Cerebellar cortex (tissue), 1 donor: ENCODE measurements around the gene BPIFA2.
"Not testable (repeated sequence)": the region's sequence is repeated elsewhere in the genome, so short reads cannot be mapped to it uniquely, and the experiment has no call there.

Experiments used
- DNase-seq: peaks from one replicate; pipeline ENCODE4 v3.0.0-alpha.2; 2015; ENCODE audit warnings: low spot score

BPIFA2 gene

DNA sequence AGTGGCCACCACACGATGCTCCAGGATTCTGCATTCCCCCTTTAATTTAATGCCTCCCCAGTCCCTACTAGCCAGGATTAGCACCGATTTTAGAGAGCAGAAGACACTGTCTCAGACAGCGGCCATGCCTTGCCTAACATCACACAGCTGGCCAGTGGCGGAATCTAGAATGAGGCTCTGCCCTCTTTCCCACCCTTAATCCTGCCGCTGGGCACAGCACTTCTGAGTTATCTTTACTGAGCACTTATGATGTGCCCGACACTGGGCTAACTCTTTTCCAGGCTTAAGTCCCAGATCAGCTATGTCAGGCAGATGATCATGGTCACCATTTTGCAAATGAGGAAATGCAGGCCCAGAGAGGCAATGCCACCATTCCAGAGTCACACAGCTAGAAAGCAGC lies 5.6 kb upstream of the BPIFA2 start:
- DNase-seq = no peak

DNA sequence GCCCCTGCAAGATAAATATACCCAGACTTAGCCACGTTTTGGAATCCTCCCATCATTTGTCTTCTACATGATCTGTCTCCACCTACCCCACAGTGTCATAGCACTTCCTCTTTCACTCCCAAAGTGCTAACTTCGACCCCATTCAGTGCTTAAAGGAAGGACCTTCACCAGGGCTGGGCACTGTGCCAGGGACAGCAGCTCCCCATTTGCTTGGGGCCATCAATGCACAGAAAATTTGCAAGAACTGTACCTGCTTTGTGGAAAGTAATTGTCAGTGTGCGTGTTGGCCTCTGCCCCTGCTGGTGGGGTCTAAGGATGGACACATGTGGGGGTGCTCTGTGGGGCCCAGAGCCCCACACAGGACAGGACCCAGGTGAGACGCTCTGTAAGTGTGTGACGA lies 5.2 kb upstream of the BPIFA2 start:
- DNase-seq = no peak

DNA sequence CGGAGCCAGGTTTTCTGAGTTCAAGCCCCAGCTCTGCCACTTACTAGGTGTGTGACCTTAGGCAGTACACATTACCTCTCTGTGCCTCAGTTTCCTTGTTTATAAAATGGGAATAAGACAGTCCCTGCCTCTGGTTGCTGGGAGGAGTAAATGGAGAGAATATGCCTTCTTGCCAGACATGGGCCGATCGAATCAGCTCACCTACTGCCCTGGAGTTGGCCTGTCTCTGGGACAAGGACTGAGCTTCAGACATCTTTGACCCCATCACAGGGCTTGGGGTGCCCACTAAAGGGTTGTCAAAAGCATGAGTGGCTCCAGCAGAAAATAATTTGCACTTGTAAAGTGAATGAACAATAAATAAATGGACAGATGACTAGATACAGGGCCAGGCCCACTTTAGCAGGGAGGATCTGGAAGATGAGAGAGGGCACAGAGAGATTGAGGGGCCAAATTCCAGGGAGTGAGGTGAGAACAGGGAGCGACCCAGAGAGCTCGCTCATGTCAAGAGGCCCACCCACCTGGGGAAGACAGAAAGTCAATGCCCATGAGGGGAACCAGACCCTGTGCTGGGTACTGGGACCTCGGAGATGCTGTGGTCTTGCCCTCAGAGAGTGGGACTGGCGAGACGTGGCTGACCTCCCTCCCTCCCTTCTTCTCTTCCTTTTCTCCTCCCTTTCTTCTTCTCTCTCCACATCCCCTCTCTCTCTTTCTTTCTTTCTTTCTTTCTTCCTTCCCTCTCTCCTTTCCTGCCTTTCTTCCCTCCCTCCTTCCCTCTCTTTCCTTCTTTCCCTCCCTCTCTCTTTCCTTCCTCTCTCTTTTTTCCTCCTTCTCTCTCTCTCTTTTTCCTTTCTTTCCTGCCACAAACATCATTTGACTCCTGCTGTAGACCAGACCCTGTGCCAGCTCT lies 3.9 kb upstream of the BPIFA2 start:
- no peak for DNase-seq

DNA sequence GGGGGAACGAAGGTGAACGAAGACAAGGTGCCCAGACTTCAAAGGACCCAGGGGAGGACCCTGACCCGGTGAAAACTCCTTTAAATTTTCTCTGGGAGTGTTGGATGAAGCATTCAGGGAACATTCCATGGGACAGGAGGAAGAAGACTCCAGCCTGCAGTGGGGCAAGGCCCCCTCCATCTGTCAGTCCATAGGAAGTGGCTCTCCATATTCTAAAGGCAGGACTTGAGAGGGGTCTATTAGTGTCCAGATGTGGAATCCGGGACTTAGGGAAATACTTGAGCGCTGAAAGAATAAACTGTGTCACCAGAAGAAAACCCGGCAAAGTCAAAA lies 3.2 kb upstream of the BPIFA2 start:
- DNase-seq = no peak

DNA sequence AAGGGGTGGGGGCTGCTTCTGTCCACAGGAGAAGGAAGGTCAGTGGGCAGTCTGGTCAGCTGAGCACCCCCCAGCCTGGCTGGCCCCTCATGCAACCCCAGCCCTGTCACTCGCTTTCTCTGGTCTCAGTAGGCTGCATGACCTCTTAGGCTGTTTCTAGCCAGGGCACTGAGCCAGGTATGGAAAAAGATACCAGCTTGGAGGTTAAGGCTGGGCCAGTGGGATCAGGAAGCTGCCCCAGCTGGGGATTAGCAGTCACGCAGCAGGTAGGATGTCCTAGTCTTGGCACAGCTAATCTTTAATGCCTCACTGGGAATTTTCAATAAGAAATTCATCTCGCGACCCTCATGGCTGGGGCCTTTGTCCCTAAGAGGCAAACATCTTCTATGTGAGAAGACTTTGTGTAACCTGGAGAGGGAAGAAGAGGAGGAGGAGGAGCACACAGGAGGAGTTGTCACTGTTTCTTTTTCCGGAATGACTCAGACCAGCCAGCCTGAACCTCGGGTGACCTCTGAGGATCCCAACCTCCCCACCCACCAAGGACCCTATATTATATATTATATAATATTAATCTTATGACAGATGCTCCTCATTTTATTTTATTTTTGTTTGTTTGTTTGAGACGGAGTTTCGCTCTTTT lies 2.4 kb upstream of the BPIFA2 start:
- peak; percentile 39 for DNase-seq

DNA sequence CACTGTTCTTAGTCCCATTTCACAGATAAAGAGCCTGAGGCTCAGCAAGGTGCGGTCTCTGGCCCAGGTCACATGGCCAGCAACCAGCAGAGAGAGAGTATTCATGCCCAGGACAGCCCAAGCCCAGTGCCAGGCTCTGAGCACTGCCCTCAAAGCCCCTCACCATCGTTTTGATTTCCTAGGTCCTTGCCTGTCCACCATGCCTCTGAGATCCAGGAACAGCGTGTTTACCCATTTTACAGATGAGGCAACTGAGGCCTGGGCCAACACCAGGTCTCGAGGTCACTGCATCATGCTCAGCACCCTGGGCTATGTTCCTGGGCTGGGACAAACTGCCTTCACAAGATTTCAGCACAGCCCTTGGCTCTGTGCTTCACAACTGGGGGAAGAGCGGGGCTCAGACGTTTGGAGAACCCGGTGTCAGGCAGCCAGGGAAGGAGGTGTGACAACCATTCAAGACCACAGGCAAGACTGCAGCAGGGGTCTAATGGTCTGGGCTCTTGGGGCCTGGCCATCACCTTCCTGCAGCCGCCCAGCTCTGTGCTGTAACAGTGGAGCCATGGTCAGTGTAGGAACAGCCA lies 1.3 kb upstream of the BPIFA2 start:
- DNase-seq = no peak

DNA sequence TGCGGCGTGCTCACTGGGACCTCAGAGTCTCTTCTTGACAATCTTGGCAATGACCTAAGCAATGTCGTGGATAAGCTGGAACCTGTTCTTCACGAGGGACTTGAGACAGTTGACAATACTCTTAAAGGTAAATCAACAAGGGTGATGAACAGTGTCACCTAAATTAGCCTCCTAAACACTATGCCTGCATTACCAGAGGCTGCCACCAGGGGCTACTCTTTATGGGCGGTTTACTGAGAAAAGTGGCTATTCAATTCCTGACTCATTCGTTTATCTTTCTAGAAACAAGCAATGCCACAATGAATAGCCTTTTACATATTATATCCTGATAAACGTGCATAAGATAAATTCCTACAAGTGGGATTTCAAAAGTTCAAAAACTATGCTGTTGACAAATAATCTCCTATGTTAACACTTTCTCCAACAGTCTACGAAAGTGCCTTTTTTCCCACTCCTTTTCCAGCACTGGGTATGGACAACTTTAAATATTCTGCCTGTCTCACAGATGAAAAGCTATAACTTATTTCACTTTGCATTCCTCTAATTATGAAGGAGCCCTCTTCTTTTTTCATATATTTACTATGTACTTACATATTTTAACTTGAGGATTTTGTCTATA lies 1.3 kb downstream of the BPIFA2 start:
- DNase-seq = no peak

DNA sequence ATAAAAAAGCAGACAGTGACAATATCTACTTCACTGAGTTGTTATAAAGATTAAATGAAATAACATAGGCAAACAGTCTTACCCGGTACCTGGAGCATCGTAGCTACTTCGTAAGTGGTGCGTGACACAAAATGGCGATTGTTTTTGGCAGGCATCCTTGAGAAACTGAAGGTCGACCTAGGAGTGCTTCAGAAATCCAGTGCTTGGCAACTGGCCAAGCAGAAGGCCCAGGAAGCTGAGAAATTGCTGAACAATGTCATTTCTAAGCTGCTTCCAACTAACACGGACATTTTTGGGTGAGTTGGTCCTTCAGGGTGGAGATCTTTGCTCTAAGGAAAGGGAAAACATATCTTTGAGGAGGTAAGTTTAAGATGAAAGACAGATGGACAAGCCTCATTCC lies 4.8 kb downstream of the BPIFA2 start:
- no peak for DNase-seq

DNA sequence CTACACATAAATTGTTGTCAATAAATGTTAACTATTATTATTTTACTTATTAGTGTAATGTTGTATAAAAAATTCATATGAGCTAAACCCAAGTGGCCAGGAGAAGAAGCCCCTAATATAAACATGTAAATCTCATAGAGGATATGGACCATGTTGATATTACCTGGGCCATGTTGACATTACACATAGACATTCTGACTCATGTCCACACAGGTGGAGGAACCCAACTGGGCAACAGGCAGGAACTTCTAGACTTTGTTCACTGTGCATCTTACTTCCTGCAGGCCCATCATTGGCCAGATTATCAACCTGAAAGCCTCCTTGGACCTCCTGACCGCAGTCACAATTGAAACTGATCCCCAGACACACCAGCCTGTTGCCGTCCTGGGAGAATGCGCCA lies 7.2 kb downstream of the BPIFA2 start:
- DNase-seq = no peak

DNA sequence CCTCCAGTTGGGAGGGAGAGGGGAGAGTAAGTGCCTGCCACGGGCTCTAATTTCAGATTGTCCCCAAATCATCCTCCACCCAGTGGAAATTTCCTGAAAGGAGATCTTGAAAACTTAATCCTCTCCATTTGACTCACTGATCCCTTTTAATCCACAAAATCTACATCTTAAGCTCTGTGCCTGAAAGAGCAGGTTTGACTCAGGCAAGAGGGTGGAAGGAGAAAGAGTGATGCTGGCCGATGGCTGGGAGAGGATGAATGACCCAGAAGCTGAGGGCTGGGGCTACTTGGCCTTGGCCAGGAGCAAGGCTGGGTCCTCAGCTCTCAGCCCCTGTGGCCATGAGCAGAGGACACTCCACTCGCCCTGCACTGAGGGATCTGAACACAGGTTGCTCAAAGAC lies 8.1 kb downstream of the BPIFA2 start:
- DNase-seq = no peak

DNA sequence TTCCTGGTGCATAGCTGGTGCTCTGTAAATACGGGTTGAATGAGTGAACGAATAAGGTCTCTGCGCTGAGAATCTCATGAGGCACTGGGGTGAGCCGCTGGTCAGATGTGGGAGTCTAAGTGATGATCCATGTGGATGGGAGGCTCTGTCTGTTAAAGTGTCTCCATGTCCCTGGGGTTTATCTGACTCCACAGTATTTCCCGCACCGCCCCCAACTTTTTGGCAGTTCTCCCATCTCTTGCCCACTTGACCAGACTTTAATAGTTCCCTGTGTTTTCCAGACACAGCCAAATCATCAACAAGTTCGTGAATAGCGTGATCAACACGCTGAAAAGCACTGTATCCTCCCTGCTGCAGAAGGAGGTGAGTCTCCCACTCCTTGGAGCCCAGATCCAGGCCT lies 9.9 kb downstream of the BPIFA2 start:
- DNase-seq = no peak

DNA sequence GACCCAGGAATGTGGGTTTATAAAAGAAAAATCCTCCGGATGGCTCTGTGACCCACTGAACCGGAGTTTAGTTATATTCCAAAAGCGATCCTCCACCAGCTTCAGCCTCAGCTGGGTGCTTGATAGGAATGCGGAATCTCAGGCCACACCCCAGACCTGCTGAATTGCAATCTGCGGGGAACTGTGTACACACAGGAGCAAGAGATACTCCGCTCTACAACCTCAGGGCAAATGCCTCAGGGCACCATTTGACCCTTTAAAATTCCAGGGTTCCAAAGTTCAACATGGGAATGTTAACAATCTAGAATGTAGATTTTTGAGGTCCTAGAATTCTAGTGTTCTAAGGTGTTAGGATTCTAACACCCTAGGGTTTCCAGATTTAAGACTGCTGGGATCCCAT lies 10.8 kb downstream of the BPIFA2 start:
- DNase-seq = no peak

DNA sequence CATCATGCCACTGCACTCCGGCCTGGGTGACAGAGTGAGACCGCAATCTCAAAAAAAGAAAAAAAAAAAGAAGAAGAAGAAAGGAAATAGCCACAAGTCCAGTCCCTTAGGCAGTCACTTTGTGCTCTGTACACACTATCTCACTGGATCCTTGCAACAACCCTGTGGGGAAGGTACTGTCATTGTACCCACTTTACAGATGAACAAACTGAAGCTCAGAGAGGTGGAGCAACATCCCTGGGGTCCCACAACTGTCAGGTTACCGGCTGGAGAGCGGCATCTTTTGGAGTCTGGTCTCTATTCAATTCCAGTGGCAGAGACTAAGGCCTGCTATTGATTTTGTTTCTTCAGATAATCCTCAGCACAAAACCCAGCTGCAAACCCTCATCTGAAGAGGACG lies 12.2 kb downstream of the BPIFA2 start:
- DNase-seq = no peak

DNA sequence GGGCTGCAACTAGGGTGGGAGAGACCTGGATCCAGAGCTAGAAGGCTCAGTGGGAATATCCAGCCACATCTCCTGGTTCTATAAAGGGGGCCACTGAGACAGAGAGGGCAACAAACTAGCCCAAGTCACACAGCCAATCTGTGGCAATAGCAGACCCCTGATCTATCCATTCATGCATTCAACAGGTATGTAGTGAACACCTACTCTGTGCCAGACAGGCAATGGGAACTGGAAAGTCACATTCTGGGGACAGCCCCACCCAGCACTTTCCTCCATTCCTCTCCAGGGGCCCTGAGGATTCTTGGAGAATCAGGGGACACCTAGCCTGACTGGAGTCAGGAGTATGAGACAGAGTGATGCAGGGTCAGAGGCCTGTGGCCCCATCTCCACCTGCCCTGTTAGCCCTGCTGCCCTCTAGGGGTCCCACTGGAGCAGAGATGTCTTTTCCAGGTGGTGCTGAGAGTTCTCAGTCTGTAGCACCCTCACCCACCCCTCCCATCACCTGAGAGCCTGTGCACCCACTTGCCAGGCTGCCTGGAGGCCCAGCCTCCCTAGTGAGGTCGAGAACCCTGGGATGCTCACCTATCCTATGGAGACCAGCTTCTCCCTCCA lies 13.6 kb downstream of the BPIFA2 start:
- no peak for DNase-seq

DNA sequence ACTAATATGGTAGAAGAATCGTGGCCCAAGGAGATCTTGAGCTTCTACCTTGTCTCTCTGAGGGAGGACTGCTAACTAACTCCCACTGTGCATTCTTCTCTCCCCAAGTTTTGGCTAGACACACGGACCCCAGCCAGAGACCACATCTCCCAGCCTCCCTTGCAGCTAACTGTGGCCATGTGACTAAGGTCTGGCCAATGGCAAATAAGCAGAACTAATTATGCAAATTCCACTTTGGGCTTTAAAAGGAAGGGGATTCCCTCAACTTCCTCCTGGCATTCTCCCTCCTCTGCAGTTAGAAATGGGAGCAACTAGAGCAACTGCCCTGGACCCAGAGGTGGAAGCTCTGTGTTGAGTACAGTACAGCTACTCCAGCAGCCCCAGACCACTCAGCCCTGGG lies 15.4 kb downstream of the BPIFA2 start:
- DNase-seq = no peak

DNA sequence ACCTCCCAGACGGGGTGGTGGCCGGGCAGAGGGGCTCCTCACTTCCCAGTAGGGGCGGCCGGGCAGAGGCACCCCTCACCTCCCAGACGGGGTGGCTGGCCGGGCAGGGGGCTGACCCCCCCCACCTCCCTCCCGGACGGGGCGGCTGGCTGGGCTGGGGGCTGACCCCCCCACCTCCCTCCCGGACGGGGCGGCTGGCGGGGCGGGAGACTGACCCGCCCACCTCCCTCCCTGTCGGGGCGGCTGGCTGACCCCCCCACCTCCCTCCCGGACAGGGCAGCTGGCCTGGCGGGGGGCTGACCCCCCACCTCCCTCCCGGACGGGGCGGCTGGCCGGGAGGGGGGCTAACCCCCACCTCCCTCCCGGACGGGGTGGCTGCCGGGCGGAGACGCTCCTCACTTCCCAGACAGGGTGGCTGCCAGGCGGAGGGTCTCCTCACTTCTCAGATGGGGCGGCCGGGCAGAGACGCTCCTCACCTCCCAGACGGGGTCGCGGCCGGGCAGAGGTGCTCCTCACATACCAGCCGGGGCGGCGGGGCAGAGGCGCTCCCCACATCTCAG lies 17.2 kb downstream of the BPIFA2 start:
- not testable (repeated sequence) for DNase-seq

DNA sequence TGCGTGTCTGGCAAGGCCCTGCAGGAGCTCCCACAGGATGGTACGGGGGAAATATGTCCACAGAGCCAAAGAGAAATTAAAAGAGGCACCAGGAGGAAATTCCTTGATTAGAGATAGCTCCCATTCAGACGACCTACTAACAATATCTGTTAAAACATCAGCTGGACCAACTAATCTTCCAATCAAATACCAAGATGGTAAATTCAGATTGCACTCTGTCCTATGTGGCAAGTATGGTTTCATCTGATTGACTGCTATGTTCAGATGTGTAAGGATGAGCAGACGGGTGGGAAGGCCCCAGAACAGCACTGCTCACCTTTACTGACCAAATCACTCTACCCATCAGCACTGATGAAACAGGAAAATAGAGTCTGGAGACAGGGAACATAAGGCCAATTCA lies 19.5 kb downstream of the BPIFA2 start:
- DNase-seq = no peak

DNA sequence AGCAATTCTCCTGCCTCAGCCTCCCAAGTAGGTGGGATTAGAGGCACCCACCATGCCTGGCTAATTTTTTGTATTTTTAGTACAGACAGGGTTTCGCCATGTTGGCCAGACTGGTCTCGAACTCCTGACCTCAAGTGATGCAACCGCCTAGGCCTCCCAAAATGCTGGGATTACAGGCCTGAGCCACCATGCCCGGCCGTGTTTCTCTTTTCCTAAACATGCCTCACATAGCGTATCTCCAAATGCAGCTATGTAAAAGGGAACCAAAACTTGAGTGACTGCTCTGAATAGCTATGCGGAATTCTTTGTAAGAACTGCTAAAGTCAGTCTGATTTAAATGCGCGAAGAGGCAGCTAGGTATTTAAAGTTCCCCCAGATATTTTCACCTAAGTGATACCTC lies 20.5 kb downstream of the BPIFA2 start:
- DNase-seq = no peak

DNA sequence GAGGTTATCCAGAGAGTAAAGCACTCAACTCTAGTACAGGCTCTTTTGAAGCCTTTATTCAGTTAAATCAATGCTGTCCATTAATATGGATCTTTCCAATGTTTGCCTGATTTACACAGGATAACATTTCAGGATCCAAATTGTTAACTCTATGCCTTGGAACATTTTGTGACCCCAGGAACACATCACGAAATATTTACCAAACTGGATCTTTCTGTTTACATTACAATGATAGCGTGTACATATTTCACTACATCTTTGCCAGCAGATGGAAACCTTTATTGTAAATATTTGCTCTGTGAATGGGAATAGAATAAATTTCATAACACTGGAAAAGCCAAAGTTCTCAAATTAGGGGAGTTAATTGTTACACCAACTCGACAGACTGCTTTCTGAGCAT lies 23.5 kb downstream of the BPIFA2 start:
- no peak for DNase-seq

DNA sequence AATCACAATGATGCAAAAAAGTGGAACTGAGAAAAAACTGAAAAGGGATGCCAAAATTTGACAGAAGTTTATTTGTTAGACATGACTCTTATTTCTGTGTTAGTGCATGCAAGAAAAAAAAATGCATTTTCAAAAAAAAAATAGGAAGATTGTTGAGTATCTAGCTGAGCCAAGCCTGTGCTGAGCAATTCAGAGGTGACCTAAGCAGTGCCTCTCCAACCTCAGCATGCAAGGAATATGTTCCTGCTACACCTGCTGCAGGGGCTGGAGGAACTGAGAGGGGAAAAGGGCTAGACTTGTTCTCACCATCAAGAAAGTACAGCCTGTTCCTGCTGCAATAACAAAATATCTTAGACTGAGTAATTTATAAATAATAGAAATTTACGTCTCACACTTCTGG lies 24.0 kb downstream of the BPIFA2 start:
- DNase-seq = no peak

DNA sequence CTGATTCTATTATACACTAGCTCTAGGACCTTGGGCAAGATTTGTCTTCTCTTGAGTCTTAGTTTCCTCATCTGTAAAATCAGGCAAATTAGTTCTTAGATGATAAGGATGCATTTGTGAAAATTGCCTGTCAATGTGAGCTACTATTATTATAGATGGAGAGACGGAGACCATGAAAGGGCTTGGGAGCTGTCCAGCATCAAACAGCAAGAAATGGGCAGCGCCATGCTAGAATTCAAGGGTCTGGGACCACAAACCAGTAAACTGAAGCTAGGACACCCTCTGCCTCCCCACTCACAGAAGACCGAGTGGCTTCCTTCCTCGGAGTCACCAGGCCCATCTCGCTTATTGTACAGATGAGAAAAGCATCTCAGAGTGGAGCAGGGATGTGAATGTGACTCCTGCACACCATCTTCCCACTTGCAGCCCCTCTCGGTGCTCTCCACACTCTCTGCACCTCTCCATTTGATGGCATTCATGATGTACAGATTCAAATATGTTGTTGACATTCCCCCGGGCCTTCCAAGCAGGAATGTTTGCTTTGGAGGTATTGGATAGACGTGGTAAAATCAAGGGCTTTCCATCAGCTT lies 25.0 kb downstream of the BPIFA2 start:
- no peak for DNase-seq

DNA sequence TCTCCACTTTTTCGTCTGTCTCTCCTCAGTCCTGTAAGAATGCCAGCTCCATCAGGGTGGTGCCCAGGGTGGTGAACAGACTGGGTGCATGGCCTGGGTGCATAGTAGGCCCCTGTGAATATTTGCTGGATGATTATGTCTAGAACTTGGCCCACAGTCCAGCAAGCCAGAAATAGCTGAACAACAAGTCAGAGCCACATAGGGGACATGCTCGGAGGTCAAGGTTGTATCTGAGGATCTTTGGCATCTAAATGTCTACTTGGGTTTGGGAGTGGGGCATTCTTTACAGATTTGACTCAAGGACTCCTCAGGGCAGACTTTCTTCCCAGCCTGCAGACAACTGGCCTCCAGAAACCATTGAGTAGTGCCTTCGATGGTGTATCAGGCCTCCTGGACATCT lies 31.1 kb downstream of the BPIFA2 start:
- no peak for DNase-seq
